Kidney epithelial cell (primary cell): ENCODE measurements around the gene CCSER2. TPM values are rescaled to one million over a fixed set of nuclear protein-coding genes. Genes with fewer than 3 reads are reported as not detected.
"Not testable (repeated sequence)": the region's sequence is repeated elsewhere in the genome, so short reads cannot be mapped to it uniquely, and the experiment has no call there.

Source experiments
- DNase-seq: peaks from one replicate; pipeline ENCODE4 v3.0.0-alpha.2; 2010; ENCODE audit warnings: low read depth
- H3K27me3 ChIP-seq: 2 replicates; pipeline ENCODE4 v1.6.0; 2011; ENCODE audit warnings: low read length; ENCODE audit not compliant: control insufficient read depth, insufficient read depth
- H3K36me3 ChIP-seq: 2 replicates; pipeline ENCODE4 v1.5.1; 2011; ENCODE audit warnings: low read length; ENCODE audit not compliant: control insufficient read depth, insufficient read depth
- H3K4me3 ChIP-seq: 2 replicates; pipeline ENCODE4 v1.5.1; 2011; ENCODE audit warnings: low read depth, mild to moderate bottlenecking, control low read depth, low read length
- total RNA-seq: library from RNA; depleted of rRNA; stranded (reverse); fragments of >200 nt; gene quantifications from 2 replicates; pipeline ENCODE4 v1.2.3, GENCODE V29; 2015
- TF ChIP-seq, protein P1 (sequence below): IDR thresholded peaks from 2 replicates; pipeline ENCODE4 v1.5.1; 2011; ENCODE audit warnings: mild to moderate bottlenecking, moderate library complexity, low read length, control low read depth, inconsistent platforms; ENCODE audit not compliant: insufficient read depth, poor library complexity, severe bottlenecking

CCSER2 gene
- total RNA-seq, 1 donor from 2014 or later = 28.0 TPM

DNA sequence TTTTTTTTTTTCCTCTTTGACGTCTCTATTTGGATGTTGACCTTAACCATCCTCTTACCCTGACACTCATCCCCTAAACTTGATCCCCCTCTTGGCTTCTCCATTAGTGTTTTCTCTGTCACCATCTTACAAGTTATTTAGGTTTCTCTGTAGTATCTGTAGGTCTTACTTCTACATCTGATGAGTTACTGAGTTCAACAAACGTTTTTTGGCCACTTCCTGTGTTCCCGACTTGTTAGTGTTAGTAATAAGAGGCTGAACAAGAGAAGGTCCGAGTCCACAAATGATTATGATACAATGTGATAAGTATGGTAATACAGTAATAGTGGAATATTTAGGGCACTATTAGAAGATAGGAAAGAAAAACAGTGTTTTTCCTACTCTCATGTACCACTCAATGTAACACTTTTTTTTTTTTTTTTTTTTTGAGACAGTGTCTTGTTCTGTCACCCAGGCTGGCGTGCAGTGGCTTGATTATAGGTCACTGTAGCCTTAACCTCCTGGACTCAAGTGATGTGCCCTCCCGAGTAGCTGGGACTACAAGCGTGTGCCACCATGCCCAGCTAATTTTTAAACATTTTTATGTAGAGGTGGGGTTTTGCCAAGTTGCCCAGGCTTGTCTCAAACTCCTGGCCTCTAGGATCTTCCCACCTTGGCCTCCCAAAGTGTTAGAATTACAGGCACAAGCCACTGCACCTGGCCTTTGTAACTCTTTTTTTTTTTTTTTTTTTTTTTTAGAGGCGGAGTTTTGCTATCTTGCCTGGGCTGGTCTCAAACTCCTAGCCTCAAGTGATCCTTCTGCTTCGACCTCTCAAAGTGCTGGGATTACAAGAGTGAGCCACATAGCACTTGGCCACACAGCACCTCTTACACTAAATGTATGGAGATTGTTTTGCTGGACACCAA lies 12.5 kb downstream of the CCSER2 start:
- Histone ChIP-seq H3K36me3 (no peaks in the 10 kb centered on the region), H3K27me3 (no peaks in the 10 kb centered on the region), H3K4me3 (no peak overlapping the region)
- TF ChIP-seq, protein P1, sequence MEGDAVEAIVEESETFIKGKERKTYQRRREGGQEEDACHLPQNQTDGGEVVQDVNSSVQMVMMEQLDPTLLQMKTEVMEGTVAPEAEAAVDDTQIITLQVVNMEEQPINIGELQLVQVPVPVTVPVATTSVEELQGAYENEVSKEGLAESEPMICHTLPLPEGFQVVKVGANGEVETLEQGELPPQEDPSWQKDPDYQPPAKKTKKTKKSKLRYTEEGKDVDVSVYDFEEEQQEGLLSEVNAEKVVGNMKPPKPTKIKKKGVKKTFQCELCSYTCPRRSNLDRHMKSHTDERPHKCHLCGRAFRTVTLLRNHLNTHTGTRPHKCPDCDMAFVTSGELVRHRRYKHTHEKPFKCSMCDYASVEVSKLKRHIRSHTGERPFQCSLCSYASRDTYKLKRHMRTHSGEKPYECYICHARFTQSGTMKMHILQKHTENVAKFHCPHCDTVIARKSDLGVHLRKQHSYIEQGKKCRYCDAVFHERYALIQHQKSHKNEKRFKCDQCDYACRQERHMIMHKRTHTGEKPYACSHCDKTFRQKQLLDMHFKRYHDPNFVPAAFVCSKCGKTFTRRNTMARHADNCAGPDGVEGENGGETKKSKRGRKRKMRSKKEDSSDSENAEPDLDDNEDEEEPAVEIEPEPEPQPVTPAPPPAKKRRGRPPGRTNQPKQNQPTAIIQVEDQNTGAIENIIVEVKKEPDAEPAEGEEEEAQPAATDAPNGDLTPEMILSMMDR = no peak
- DNase-seq = no peak

DNA sequence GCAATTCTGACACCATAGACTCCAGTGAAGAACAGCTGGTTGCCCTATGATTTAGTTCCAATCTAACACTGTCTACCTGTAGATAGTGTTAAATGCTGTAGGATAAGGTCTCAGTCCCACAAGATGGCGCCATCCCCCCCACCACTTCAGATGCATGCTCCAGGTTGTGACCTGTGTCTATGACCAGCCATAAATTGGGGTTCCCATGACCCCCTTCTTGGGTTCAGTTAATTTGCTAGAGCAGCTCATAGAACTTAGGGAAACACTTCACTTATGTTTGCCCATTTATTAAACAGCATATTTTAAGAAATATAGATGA lies 13.1 kb downstream of the CCSER2 start:
- TF ChIP-seq, protein P1 = peak; percentile 22
- Histone ChIP-seq H3K27me3 (no peaks in the 10 kb centered on the region), H3K4me3 (no peak overlapping the region), H3K36me3 (no peaks in the 10 kb centered on the region)
- DNase-seq = no peak

DNA sequence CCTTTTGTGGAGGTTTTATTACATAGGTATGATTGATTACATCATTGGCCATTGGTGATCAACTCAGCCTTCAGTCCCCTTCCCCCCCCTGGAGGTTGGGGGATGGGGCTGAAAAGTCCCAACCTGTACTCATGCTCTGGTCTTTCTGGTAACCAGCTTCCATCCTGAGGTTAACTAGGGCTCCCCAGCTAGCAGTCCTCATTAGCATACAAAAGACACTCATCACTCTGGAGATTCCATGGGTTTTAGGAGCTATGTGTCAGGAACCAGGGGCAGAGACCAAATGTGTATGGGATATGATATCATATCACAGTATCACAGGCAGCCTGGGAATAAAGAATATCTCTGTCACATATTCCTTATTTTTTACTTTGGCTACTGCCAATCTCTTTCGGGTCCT lies 13.6 kb downstream of the CCSER2 start:
- H3K36me3 ChIP-seq = no peaks in the 10 kb centered on the region
- no peak for DNase-seq
- TF ChIP-seq, protein P1 = no peak
- H3K27me3 ChIP-seq = no peaks in the 10 kb centered on the region
- H3K4me3 ChIP-seq = no peak overlapping the region

DNA sequence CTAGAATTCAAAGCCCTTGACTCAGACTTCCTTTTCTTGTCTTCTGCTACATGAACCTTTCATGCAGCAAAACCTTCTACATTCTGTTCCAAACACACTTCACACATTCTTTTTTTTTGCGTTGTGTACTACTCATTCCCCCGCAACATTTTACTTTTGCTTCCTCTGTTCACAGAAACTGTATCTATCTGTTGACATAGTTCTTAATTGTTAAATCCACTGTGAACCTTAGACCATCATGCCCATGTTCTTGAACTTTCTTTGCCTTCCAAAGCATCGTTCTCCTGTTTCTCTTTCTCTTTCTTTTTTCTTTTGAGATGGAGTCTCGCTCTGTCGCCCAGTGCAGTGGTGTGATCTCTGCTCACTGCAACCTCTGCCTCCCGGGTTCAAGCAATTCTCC lies 14.2 kb downstream of the CCSER2 start:
- DNase-seq = no peak
- no peak overlapping the region for H3K4me3 ChIP-seq
- TF ChIP-seq, protein P1 = no peak
- no peaks in the 10 kb centered on the region for H3K27me3 ChIP-seq
- H3K36me3 ChIP-seq = no peaks in the 10 kb centered on the region

DNA sequence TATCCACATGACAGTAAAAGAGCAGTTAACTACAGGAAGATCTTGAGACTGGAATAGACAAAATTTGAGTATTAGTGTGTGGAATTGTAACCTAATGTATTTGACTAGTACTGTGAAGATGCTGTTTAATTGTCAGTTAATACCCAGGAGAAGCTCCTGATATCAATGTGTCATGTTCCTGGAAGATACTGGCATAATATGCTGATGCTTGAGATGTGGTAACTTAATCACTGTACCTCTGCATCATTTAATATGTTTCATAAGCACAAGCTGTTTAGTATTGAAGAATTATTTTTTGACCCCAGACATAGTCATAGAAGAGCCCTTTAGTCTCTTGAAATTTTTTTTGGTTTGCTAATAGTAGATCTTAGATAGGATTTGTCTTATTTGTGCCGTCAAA lies 15.4 kb downstream of the CCSER2 start:
- TF ChIP-seq, protein P1 = no peak
- no peak for DNase-seq
- no peaks in the 10 kb centered on the region for H3K36me3 ChIP-seq
- no peaks in the 10 kb centered on the region for H3K27me3 ChIP-seq
- no peak overlapping the region for H3K4me3 ChIP-seq

DNA sequence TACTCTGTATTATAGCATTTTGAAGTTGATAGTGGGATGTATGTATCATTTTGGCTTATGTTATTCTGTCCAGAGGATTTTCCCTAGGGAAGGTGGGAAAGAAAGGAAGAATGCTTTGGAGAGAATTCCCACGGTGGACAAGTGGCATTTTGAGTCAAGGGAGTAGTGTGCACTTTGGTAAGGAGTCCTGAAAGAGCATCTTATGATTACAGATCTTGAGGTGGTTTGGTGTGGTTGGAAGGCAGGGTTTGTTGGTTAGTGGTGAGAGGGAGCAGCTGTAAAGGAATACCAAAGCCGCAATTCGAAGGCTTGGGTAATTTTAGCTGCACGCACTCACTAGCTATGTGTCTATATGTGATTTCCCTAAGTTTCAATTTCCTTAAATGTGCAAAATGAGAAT lies 16.1 kb downstream of the CCSER2 start:
- TF ChIP-seq, protein P1 = no peak
- no peaks in the 10 kb centered on the region for H3K27me3 ChIP-seq
- no peak for DNase-seq
- H3K4me3 ChIP-seq = no peak overlapping the region
- H3K36me3 ChIP-seq = no peaks in the 10 kb centered on the region

DNA sequence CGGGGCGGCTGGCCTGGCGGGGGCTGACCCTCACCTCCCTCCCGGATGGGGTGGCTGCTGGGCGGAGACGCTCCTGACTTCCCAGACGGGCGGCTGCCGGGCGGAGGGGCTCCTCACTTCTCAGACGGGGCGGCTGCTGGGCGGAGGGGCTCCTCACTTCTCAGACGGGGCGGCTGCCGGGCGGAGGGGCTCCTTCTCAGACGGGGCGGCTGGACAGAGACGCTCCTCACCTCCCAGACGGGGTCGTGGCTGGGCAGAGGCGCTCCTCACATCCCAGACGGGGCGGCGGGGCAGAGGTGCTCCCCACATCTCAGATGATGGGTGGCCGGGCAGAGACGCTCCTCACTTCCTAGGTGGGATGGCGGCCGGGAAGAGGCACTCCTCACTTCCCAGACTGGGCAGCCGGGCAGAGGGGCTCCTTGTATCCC lies 19.2 kb downstream of the CCSER2 start:
- DNase-seq, H3K4me3 ChIP-seq, H3K36me3 ChIP-seq, H3K27me3 ChIP-seq: not testable (repeated sequence)
